BLaER1 treated with 17β-estradiol and CSF1 and Interleukin-3, amounts not matched to agents 10 nM and 100 nM (cell line): ENCODE data around the gene DMC1.
"Not testable (repeated sequence)": the region's sequence is repeated elsewhere in the genome, so short reads cannot be mapped to it uniquely, and the experiment has no call there.

Source experiments
- H3K27ac ChIP-seq, 11 experiments: shearing (Covaris generic); formaldehyde crosslinking; 2 replicates each; pipeline ENCODE4 v1.8.1; 2022
- H3K27me3 ChIP-seq, 11 experiments: shearing (Covaris generic); formaldehyde crosslinking; 2 replicates each; pipeline ENCODE4 v1.8.1; 2022
- H3K36me3 ChIP-seq, 11 experiments: shearing (Covaris generic); formaldehyde crosslinking; 2 replicates each; pipeline ENCODE4 v1.8.1; 2022
- H3K4me1 ChIP-seq, 10 experiments: shearing (Covaris generic); formaldehyde crosslinking; 2 replicates each; pipeline ENCODE4 v1.8.1; 2022
- H3K4me2 ChIP-seq, 11 experiments: shearing (Covaris generic); formaldehyde crosslinking; 2 replicates each; pipeline ENCODE4 v1.8.1; 2022
- H3K4me3 ChIP-seq, 10 experiments: shearing (Covaris generic); formaldehyde crosslinking; 2 replicates each; pipeline ENCODE4 v1.8.1; 2022
- H3K9ac ChIP-seq, 11 experiments: shearing (Covaris generic); formaldehyde crosslinking; 2 replicates each; pipeline ENCODE4 v1.8.1; 2022
- H3K9me3 ChIP-seq, 11 experiments: shearing (Covaris generic); formaldehyde crosslinking; replicated peaks in 1 of 11; 2 replicates each; pipeline ENCODE4 v1.8.1; 2022
- H4K20me1 ChIP-seq, 11 experiments: shearing (Covaris generic); formaldehyde crosslinking; 2 replicates each; pipeline ENCODE4 v1.8.1; 2022
- Cebpa-rat ChIP-seq, 11 experiments: shearing (Covaris generic); IDR thresholded peaks; 2 replicates each; pipeline ENCODE4 v1.8.1; 2022

The DMC1 gene

GRCh38 chr22:38471237-38471636 lies 98.7 kb downstream of the DMC1 start:
- Histone ChIP-seq H3K4me1 (peaks cover 6 to 31% (median 19%) of the 10 kb centered on the region in 10 experiments), H4K20me1 (no peaks in the 10 kb centered on the region; a peak in 1 of 22 replicates), H3K4me3 (no peak overlapping the region), H3K27ac (no peak overlapping the region), H3K36me3 (no peaks in the 10 kb centered on the region), H3K4me2 (no peak overlapping the region), H3K9ac (no peak overlapping the region), H3K27me3 (peaks cover 28 to 34% (median 33%) of the 10 kb centered on the region in 11 experiments), H3K9me3 (no peaks in the 10 kb centered on the region)
- TF ChIP-seq Cebpa-rat (IDR thresholded peaks at IDR 0.05), result no peak

DNA sequence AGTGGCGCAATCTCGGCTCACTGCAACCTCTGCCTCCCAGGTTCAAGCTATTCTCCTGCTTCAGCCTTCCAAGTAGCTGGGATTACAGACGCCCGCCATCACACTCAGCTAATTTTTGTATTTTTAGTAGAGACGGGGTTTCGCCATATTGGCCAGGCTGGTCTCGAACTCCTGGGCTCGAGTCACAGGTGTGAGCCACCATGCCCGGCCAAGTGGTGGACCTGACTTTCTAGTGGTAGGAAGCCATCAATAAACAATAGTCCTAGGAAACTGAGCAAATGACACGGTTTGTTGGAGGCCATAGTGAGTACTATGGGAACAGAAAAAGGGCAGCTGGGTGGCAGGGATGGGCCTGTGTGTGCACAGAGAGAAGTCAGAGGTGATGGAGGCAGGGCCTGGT lies 99.8 kb downstream of the DMC1 start:
- Histone ChIP-seq H3K4me1 (peaks cover 6 to 41% (median 30%) of the 10 kb centered on the region in 10 experiments), H3K27me3 (peaks cover 32 to 44% (median 39%) of the 10 kb centered on the region in 11 experiments)
- H3K4me2 ChIP-seq, H3K27ac ChIP-seq, H3K4me3 ChIP-seq, H3K9me3 ChIP-seq, H3K36me3 ChIP-seq, H4K20me1 ChIP-seq, H3K9ac ChIP-seq: not testable (repeated sequence)

DNA sequence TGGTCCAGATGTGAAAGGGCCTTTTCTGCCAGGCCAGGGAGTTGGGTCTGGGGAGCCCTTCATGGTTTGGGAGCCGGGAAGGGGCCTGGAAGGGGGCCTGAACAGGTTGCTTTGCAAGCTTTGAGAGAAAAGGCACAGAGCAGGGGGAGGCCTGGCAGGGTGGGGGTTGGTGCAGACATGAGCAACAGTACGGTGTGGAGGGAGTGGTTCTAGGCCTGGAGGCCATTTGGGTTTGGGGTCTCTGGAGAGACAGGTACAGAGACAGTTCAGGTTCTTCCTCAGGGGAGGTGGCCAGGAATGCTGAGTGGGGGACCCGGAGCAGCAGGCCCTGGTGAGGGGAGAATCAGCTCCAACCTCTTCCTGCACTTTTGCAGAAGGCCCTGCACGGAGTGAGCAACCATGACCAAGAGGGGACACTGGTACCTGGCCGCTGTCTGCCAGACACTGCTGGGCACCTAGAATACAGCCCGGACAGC lies 100.6 kb downstream of the DMC1 start:
- Histone ChIP-seq H3K4me1 (peaks cover 6 to 48% (median 33%) of the 10 kb centered on the region in 10 experiments), H3K27ac (no peak overlapping the region), H3K4me2 (peak overlapping the region in 3 of 11 experiments; percentile 6 to 28 (median 26); a peak in 3 of 22 replicates), H3K4me3 (no peak overlapping the region), H3K27me3 (peaks cover 32 to 50% (median 39%) of the 10 kb centered on the region in 11 experiments), H4K20me1 (peaks cover 0 to 9% (median 0%) of the 10 kb centered on the region in 11 experiments; a peak in 1 of 22 replicates), H3K9me3 (no peaks in the 10 kb centered on the region), H3K36me3 (no peaks in the 10 kb centered on the region), H3K9ac (no peak overlapping the region)
- TF ChIP-seq Cebpa-rat (IDR thresholded peaks at IDR 0.05), result no peak
